HL-60 (cell line): Measurements from ENCODE around the gene UGDH.
A peak's percentile ranks its signal among the peaks of the same experiment; 100 is the strongest.

ENCODE experiments used
- DNase-seq, 2 experiments: peaks; one replicate each; pipeline ENCODE4 v3.0.0-alpha.2; 2010 to 2020; ENCODE audit warnings: low read depth in 1 of 2, low spot score in 1 of 2
- H3K27ac ChIP-seq: fragments of 250-450 bp; sonication (Bioruptor Pico); replicated peaks from 2 replicates; pipeline ENCODE4 v1.5.1; 2020; ENCODE audit warnings: mild to moderate bottlenecking, moderate library complexity
- H3K27me3 ChIP-seq: fragments of 250-450 bp; sonication (Bioruptor Pico); 2 replicates; pipeline ENCODE4 v1.5.1; 2021; ENCODE audit warnings: mild to moderate bottlenecking, moderate library complexity; ENCODE audit not compliant: insufficient read depth, poor library complexity, severe bottlenecking
- H3K4me3 ChIP-seq: replicated peaks from 2 replicates; pipeline ENCODE4 v1.5.1; 2011; ENCODE audit warnings: mild to moderate bottlenecking, control low read depth, low read length; ENCODE audit not compliant: insufficient read depth
- GABPA ChIP-seq: IDR thresholded peaks from 2 replicates; pipeline ENCODE4 v1.6.1; 2012; ENCODE audit warnings: low read depth
- POLR2AphosphoS5 ChIP-seq: IDR thresholded peaks from 2 replicates; pipeline ENCODE4 v1.6.1; 2012; ENCODE audit warnings: low read depth
- SPI1 ChIP-seq: IDR thresholded peaks from 2 replicates; pipeline ENCODE4 v1.6.1; 2012; ENCODE audit warnings: low read depth, mild to moderate bottlenecking, borderline replicate concordance
- long read RNA-seq: library from polyadenylated mRNA; unstranded; transcript quantifications from one replicate; pipeline ENCODE4 v2.0.0, GENCODE V29; 2020
- TF ChIP-seq, protein P1 (sequence below): IDR thresholded peaks from 2 replicates; pipeline ENCODE4 v1.6.1; 2012; ENCODE audit warnings: low read depth; ENCODE audit not compliant: insufficient replicate concordance
- TF ChIP-seq, protein P2 (sequence below): IDR thresholded peaks from one replicate; pipeline ENCODE4 v1.5.1; 2011; ENCODE audit warnings: low read length, control low read depth, inconsistent platforms; ENCODE audit not compliant: insufficient read depth

UGDH gene
- long read RNA-seq, transcript UGDH-201 (12 exons, 3,216 nt): major isoform, 131 of 149 reads
- long read RNA-seq, partial matches to known transcripts: 6 of 149 reads
- long read RNA-seq, other reads (novel, unspliced or antisense): 9 of 149 reads

DNA sequence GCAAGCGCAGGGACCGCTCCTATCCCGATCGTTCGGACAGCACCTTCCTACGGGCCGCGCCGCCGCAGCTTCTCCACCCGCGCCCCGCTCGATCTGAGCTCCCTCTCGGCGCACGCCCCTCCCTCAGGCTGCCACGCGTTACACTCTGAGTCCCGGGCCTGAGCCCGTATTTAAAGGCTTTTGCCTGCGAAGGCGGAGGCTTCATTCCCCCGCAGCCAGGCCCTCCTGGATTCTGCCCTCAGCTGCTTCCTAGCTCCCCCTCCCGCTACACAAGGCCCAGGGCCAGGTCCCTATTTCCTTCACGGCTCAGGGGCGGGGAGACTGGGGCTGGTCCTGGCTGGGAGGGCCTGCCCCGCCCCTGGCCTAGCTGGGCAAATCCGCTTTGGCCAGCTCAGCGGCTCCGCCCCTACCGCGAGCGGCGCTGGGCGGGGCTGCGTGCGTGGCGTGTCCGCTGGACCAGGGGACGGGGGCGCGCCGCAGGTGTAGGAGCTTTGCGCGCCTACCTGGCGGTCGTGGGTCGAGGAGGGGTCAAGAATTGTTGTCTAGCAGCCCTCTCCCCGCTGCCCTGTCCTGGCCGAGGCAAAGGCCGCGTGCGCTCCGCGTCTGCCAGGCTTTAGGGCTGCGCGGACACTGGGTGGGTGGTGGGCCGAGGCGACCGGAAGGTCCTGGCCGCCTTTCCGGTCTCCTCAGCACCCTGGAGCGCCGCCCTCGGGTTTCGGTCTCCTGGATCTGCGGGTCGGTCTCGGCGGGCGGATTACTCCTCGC is at the start of gene UGDH:
TSS of gene UGDH (minus strand) at position 144 of the 765 bp plus-strand sequence. CDS start 5,927 bp downstream, outside the sequence.
- Histone ChIP-seq H3K27me3 (no peaks in the 10 kb centered on the region), H3K4me3 (peak within 1 kb of the TSS; percentile 100), H3K27ac (peak within 1 kb of the TSS; percentile 75)
- TF ChIP-seq GABPA: peak; percentile 79
- TF ChIP-seq POLR2AphosphoS5: peak; percentile 80; the same call in 1 of the 2 replicates
- TF ChIP-seq SPI1: no peak
- DNase-seq: peak; percentile 73 to 94

DNA sequence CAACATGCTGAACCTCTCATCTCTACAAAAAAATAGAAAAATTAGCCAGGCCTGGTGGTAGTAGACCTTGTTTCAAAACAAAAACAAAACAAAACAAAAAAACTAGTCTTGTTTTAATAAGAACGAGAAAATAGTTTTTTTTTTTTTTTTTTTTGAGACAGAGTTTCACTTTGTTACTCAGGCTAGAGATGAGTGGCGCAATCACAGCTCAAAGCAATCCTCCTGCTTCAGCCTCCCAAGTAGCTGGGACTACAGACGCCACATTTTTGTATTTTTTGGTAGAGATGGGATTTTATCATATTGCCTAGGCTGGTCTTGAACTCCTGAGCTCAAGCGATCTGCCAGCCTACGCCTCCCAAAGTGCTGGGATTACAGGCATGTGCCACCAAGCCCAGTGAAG is 47.7 kb upstream of the UGDH start:
- DNase-seq: no peak
- TF ChIP-seq POLR2AphosphoS5 (no peak), GABPA (no peak), SPI1 (no peak)
- TF ChIP-seq, protein P1, sequence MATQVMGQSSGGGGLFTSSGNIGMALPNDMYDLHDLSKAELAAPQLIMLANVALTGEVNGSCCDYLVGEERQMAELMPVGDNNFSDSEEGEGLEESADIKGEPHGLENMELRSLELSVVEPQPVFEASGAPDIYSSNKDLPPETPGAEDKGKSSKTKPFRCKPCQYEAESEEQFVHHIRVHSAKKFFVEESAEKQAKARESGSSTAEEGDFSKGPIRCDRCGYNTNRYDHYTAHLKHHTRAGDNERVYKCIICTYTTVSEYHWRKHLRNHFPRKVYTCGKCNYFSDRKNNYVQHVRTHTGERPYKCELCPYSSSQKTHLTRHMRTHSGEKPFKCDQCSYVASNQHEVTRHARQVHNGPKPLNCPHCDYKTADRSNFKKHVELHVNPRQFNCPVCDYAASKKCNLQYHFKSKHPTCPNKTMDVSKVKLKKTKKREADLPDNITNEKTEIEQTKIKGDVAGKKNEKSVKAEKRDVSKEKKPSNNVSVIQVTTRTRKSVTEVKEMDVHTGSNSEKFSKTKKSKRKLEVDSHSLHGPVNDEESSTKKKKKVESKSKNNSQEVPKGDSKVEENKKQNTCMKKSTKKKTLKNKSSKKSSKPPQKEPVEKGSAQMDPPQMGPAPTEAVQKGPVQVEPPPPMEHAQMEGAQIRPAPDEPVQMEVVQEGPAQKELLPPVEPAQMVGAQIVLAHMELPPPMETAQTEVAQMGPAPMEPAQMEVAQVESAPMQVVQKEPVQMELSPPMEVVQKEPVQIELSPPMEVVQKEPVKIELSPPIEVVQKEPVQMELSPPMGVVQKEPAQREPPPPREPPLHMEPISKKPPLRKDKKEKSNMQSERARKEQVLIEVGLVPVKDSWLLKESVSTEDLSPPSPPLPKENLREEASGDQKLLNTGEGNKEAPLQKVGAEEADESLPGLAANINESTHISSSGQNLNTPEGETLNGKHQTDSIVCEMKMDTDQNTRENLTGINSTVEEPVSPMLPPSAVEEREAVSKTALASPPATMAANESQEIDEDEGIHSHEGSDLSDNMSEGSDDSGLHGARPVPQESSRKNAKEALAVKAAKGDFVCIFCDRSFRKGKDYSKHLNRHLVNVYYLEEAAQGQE: no peak
- TF ChIP-seq, protein P2, sequence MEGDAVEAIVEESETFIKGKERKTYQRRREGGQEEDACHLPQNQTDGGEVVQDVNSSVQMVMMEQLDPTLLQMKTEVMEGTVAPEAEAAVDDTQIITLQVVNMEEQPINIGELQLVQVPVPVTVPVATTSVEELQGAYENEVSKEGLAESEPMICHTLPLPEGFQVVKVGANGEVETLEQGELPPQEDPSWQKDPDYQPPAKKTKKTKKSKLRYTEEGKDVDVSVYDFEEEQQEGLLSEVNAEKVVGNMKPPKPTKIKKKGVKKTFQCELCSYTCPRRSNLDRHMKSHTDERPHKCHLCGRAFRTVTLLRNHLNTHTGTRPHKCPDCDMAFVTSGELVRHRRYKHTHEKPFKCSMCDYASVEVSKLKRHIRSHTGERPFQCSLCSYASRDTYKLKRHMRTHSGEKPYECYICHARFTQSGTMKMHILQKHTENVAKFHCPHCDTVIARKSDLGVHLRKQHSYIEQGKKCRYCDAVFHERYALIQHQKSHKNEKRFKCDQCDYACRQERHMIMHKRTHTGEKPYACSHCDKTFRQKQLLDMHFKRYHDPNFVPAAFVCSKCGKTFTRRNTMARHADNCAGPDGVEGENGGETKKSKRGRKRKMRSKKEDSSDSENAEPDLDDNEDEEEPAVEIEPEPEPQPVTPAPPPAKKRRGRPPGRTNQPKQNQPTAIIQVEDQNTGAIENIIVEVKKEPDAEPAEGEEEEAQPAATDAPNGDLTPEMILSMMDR: no peak
- no peak overlapping the region for H3K27ac ChIP-seq
- no peak overlapping the region for H3K4me3 ChIP-seq
- H3K27me3 ChIP-seq: no peaks in the 10 kb centered on the region

DNA sequence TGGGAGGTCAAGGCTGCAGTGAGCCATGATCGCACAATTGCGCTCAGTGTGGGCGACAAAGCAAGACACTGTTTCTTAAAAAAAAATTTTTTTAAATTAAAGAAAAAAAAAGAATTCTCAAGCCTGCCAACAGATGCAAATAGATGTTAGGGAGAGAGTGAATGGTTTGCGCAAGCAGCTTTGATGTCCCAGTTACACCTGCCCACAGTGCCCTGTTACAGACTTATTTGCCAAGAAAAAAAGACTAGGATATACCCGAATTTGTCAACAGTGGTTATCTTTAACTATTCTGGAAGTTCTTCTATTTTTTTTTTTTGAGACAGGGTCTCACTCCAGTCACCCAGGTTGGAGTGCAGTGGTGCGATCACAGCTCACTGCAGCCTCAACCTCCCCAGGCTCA is 44.3 kb upstream of the UGDH start:
- TF ChIP-seq, protein P2: no peak
- TF ChIP-seq POLR2AphosphoS5 (no peak), GABPA (no peak), SPI1 (no peak)
- TF ChIP-seq, protein P1: no peak
- no peak overlapping the region for H3K27ac ChIP-seq
- H3K4me3 ChIP-seq: no peak overlapping the region
- no peaks in the 10 kb centered on the region for H3K27me3 ChIP-seq
- no peak for DNase-seq

DNA sequence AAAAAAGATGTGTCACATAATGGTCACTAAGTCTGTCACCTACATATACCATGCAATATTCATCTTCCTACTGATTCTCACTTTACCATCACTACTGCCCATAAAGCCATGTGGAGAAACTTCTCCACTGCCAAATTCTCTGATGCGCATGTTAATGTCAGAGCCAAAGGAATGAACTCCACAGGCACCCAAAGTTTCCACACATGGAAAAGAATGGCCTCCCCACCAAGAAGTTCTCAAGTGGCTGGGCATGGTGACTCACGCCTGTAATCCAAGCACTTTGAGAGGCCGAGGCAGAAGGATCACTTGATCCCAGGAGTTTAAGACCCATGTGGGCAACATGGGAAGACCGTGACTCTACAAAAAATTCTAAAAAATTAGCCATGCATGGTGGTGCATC is 43.8 kb upstream of the UGDH start:
- H3K27me3 ChIP-seq: no peaks in the 10 kb centered on the region
- DNase-seq: no peak
- TF ChIP-seq, protein P2: no peak
- TF ChIP-seq GABPA: no peak
- TF ChIP-seq, protein P1: no peak
- TF ChIP-seq POLR2AphosphoS5: no peak
- TF ChIP-seq SPI1: no peak
- no peak overlapping the region for H3K4me3 ChIP-seq
- H3K27ac ChIP-seq: no peak overlapping the region
